GM18867 (cell line): ENCODE measurements around the gene IL13RA1.
"Not testable (repeated sequence)": the region's sequence is repeated elsewhere in the genome, so short reads cannot be mapped to it uniquely, and the experiment has no call there.

Experiments used
- ATAC-seq: cut with Tn5 transposase; IDR thresholded peaks from one replicate; pipeline ENCODE4 v1.9.1; 2021; ENCODE audit warnings: mild to moderate bottlenecking, moderate library complexity; ENCODE audit not compliant: unreplicated experiment

IL13RA1 gene

GRCh38 chrX:118772051-118772450 is 44.6 kb downstream of the IL13RA1 start:
- no peak for ATAC-seq

GRCh38 chrX:118773782-118774181 is 46.4 kb downstream of the IL13RA1 start:
- no peak for ATAC-seq

GRCh38 chrX:118779581-118779980 is 52.2 kb downstream of the IL13RA1 start:
- ATAC-seq: no peak

GRCh38 chrX:118780509-118780908 is 53.1 kb downstream of the IL13RA1 start:
- ATAC-seq: no peak

GRCh38 chrX:118780911-118781310 is 53.5 kb downstream of the IL13RA1 start:
- no peak for ATAC-seq

GRCh38 chrX:118795528-118796280 is 68.3 kb downstream of the IL13RA1 start:
- ATAC-seq: no peak

GRCh38 chrX:118802857-118803256 is 75.5 kb downstream of the IL13RA1 start:
- no peak for ATAC-seq

- ATAC-seq: peak; percentile 70
These were observed 80.0 kb downstream of the IL13RA1 start for GRCh38 chrX:118807151-118808017.

GRCh38 chrX:118817257-118817656 is 89.9 kb downstream of the IL13RA1 start:
- ATAC-seq: not testable (repeated sequence)

- no peak for ATAC-seq
These were observed 96.1 kb downstream of the IL13RA1 start, which contains the start of gene ZCCHC12 for GRCh38 chrX:118823263-118824172. TSS of gene ZCCHC12 (plus strand) at chrX:118823824. CDS start at chrX:118825245, 1,421 bp downstream.

GRCh38 chrX:118824173-118824730 is 96.8 kb downstream of the IL13RA1 start:
- ATAC-seq: no peak

- ATAC-seq: no peak
These were observed 97.8 kb downstream of the IL13RA1 start for GRCh38 chrX:118825227-118825626.

- peak; percentile 47 for ATAC-seq
These were observed 112.0 kb downstream of the IL13RA1 start for GRCh38 chrX:118839334-118839958.
